Measurements from ENCODE around the gene ATM. TPM values are rescaled to one million over a fixed set of nuclear protein-coding genes. Genes with fewer than 3 reads are reported as not detected.
A peak's percentile ranks its signal among the peaks of the same experiment; 100 is the strongest.

ATM gene
- total RNA-seq, 1 experiment from 2014 or later, result 72.5 TPM

GRCh38 chr11:108224366-108224765 lies 1.5 kb downstream of the ATM start:
- Histone ChIP-seq H3K36me3 (ENCODE audit: insufficient read depth, low read length, poor library complexity, severe bottlenecking) (peaks cover 20% of the 10 kb centered on the region), H3K9me3 (ENCODE audit: low read depth, low read length, poor library complexity, severe bottlenecking) (no peaks in the 10 kb centered on the region), H3K4me1 (ENCODE audit: insufficient read depth, low read length, poor library complexity, severe bottlenecking) (peaks cover 49% of the 10 kb centered on the region), H3K27ac (ENCODE audit: low read depth, low read length, poor library complexity, severe bottlenecking) (no peak overlapping the region), H3K4me3 (ENCODE audit: low read depth, low read length, poor library complexity, severe bottlenecking) (peak overlapping the region; percentile 81), H3K27me3 (replicated peaks; ENCODE audit: insufficient read depth, low read depth, low read length, poor library complexity) (no peaks in the 10 kb centered on the region)
- TF ChIP-seq CTCF (conservative IDR thresholded peaks at IDR 0.05; ENCODE audit: low read depth, low read length), result no peak
- TF ChIP-seq EZH2 (IDR thresholded peaks at IDR 0.05; ENCODE audit: borderline replicate concordance, low read depth, low read length, poor library complexity, severe bottlenecking), result no peak
- ChIA-PET POLR2A (ENCODE audit: low non-redundant PET) (no interaction called here), CTCF (no interaction called here)
- BruUV-seq (replicated peaks), result no TSS peak
- intact Hi-C loops (cut with micrococcal nuclease; ENCODE audit: unreplicated experiment), result loop anchor here (5.0 to 10.0 kb wide), 3 partner anchors 243 to 443 kb away; partner anchors contain the start of genes C11orf65, DDX10 and POGLUT3
- DNase-seq (ENCODE audit: low spot score), result no peak

- peaks cover 41% of the 10 kb centered on the region for H3K4me1 ChIP-seq (ENCODE audit: insufficient read depth, low read length, poor library complexity, severe bottlenecking)
- CTCF ChIA-PET, result no interaction called here
- no peak for TF ChIP-seq CTCF (conservative IDR thresholded peaks at IDR 0.05; ENCODE audit: low read depth, low read length)
- no peak for TF ChIP-seq EZH2 (IDR thresholded peaks at IDR 0.05; ENCODE audit: borderline replicate concordance, low read depth, low read length, poor library complexity, severe bottlenecking)
- H3K27me3 ChIP-seq (replicated peaks; ENCODE audit: insufficient read depth, low read depth, low read length, poor library complexity), result no peaks in the 10 kb centered on the region
- POLR2A ChIA-PET (ENCODE audit: low non-redundant PET), result no interaction called here
- peak overlapping the region; percentile 81 for H3K4me3 ChIP-seq (ENCODE audit: low read depth, low read length, poor library complexity, severe bottlenecking)
- H3K36me3 ChIP-seq (ENCODE audit: insufficient read depth, low read length, poor library complexity, severe bottlenecking), result peaks cover 28% of the 10 kb centered on the region
- intact Hi-C loops (cut with micrococcal nuclease; ENCODE audit: unreplicated experiment), result loop anchor here (5.0 to 10.0 kb wide), 3 partner anchors 242 to 442 kb away; partner anchors contain the start of genes C11orf65, DDX10 and POGLUT3
- BruUV-seq (replicated peaks), result no TSS peak
- no peaks in the 10 kb centered on the region for H3K9me3 ChIP-seq (ENCODE audit: low read depth, low read length, poor library complexity, severe bottlenecking)
- no peak overlapping the region for H3K27ac ChIP-seq (ENCODE audit: low read depth, low read length, poor library complexity, severe bottlenecking)
- no peak for DNase-seq (ENCODE audit: low spot score)
Measured at GRCh38 chr11:108224911-108225786, 2.3 kb downstream of the ATM start.

DNA sequence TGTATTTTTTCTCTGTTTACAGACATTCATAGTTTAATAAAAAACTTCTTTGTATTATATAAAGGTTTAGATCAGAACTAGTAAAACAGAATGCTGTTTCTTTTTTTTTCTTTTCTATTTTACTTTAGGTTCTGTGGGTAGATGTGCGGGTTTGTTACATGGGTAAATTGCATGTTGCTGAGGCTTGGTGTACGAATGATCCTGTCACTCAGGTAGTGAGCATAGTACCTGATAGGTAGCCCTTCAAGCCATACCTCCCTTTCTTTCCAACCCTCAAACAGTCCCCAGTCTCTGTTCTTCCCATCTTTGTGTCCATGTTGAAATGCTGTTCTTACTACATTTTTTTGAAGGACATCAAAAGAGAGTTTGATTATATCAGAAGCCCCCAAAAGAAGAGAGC lies 3.2 kb downstream of the ATM start:
- TF ChIP-seq EZH2 (IDR thresholded peaks at IDR 0.05; ENCODE audit: borderline replicate concordance, low read depth, low read length, poor library complexity, severe bottlenecking) (no peak), CTCF (conservative IDR thresholded peaks at IDR 0.05; ENCODE audit: low read depth, low read length) (no peak)
- ChIA-PET POLR2A (ENCODE audit: low non-redundant PET) (no interaction called here), CTCF (interaction anchor here (0.6 to 0.7 kb wide), 2 partner anchors 15 to 615 kb away, joined by 4 to 5 read pairs; no protein-coding TSS in a partner anchor)
- no TSS peak for BruUV-seq (replicated peaks)
- Histone ChIP-seq H3K27ac (ENCODE audit: low read depth, low read length, poor library complexity, severe bottlenecking) (no peak overlapping the region), H3K36me3 (ENCODE audit: insufficient read depth, low read length, poor library complexity, severe bottlenecking) (peaks cover 37% of the 10 kb centered on the region), H3K4me1 (ENCODE audit: insufficient read depth, low read length, poor library complexity, severe bottlenecking) (peaks cover 34% of the 10 kb centered on the region), H3K27me3 (replicated peaks; ENCODE audit: insufficient read depth, low read depth, low read length, poor library complexity) (no peaks in the 10 kb centered on the region), H3K9me3 (ENCODE audit: low read depth, low read length, poor library complexity, severe bottlenecking) (no peaks in the 10 kb centered on the region), H3K4me3 (ENCODE audit: low read depth, low read length, poor library complexity, severe bottlenecking) (no peak overlapping the region)
- DNase-seq (ENCODE audit: low spot score), result no peak
- intact Hi-C loops (cut with micrococcal nuclease; ENCODE audit: unreplicated experiment), result loop anchor here (10.0 kb wide), 1 partner anchor 269 kb away; the partner anchor contains the start of gene POGLUT3

All from A673 (cell line).